Astrocyte of the hippocampus (primary cell): ENCODE measurements around the gene MAPK6.
A peak's percentile ranks its signal among the peaks of the same experiment; 100 is the strongest.

Experiments used
- DNase-seq: peaks from one replicate; pipeline ENCODE4 v3.0.0; 2011; ENCODE audit warnings: low read depth, low spot score

The MAPK6 gene

GRCh38 chr15:52102463-52102862 is 83.4 kb downstream of the MAPK6 start:
- DNase-seq = peak; percentile 80

- peak; percentile 96 for DNase-seq
These were observed 84.5 kb downstream of the MAPK6 start for GRCh38 chr15:52103217-52104207.

GRCh38 chr15:52104532-52105004 is 85.5 kb downstream of the MAPK6 start:
- no peak for DNase-seq

- no peak for DNase-seq
These were observed 86.8 kb downstream of the MAPK6 start for GRCh38 chr15:52105846-52106245.

GRCh38 chr15:52106641-52107040 is 87.6 kb downstream of the MAPK6 start:
- DNase-seq = no peak

GRCh38 chr15:52107238-52107637 is 88.2 kb downstream of the MAPK6 start:
- DNase-seq = no peak

- no peak for DNase-seq
These were observed 90.8 kb downstream of the MAPK6 start for GRCh38 chr15:52109559-52110451.

- DNase-seq = no peak
These were observed 92.6 kb downstream of the MAPK6 start for GRCh38 chr15:52111517-52112202.

GRCh38 chr15:52112203-52112750 is 93.3 kb downstream of the MAPK6 start:
- peak; percentile 61 for DNase-seq

GRCh38 chr15:52113235-52113634 is 94.2 kb downstream of the MAPK6 start:
- DNase-seq = no peak

- no peak for DNase-seq
These were observed 94.7 kb downstream of the MAPK6 start for GRCh38 chr15:52113708-52114107.

- DNase-seq = no peak
These were observed 95.4 kb downstream of the MAPK6 start for GRCh38 chr15:52114261-52115055.

GRCh38 chr15:52115598-52116427 is 96.8 kb downstream of the MAPK6 start:
- DNase-seq = no peak
